ENCODE results near the gene NEDD4. TPM values are rescaled to one million over a fixed set of nuclear protein-coding genes. Genes with fewer than 3 reads are reported as not detected.

NEDD4 gene
- total RNA-seq, 2 donors from 2014 or later, result 10.4 to 16.5 TPM

DNA sequence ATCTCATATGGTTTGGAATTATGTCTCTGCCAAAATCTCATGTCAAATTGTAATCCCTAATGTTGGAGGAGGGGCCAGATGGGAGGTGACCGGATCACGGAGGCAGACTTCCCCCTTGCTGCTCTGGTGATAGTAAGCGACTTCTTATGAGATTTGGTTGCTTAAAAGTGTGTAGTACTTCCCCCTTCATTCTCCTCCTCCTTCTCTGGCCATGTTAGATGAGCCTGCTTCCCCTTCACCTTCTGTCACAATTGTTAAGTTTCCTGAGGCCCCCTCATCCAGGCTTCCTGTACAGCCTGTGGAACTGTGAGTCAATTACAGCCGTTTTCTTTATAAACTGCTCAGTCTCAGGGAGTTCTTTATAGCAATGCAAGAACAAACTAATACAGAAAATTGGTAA lies 51.1 kb downstream of the NEDD4 start:
- no peak overlapping the region for H3K27ac Mint-ChIP-seq
- WGBS, 2 experiments (ENCODE audit: insufficient coverage in 1 of 2, insufficient read length in 1 of 2), result 95% methylated on average over 3 of the region's 4 CpGs; no CpG with 5 or more reads in 1 of the 2 experiments
- H3K9ac ChIP-seq (ENCODE audit: extremely low read depth, low read length, poor library complexity, severe bottlenecking), result no peak overlapping the region

DNA sequence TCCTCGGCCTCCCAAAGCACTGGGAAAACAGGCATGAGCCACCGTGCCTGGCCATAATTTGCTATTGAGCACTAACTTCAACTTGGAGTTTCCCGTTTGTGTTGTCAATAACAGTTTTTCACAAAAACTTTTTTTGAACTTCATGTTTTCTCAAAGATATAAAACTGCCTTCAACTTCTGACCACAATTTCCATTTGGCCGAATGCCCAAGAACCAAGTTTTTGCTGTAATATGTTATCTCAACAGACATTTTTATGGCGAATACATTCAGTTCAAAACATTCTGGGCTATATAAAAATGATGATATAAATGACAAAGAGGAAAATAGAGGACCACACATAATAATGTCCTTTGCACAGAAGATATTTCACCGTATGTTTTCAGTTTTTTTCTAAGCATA lies 56.4 kb downstream of the NEDD4 start:
- Histone ChIP-seq H3K36me3 (ENCODE audit: control insufficient read depth, insufficient read depth, low read length) (no peaks in the 10 kb centered on the region), H3K27me3 (ENCODE audit: control insufficient read depth, insufficient read depth, low read length, poor library complexity, severe bottlenecking) (no peaks in the 10 kb centered on the region), H3K9ac (ENCODE audit: extremely low read depth, low read length, poor library complexity, severe bottlenecking) (no peak overlapping the region), H3K4me1 (ENCODE audit: control insufficient read depth, insufficient read depth, low read length) (no peaks in the 10 kb centered on the region), H3K9me3 (ENCODE audit: control insufficient read depth, low read length) (peaks cover 4% of the 10 kb centered on the region), H3K4me3 (ENCODE audit: low read length) (no peak overlapping the region), H3K27ac (ENCODE audit: low read depth, low read length) (no peak overlapping the region)
- no peak for DNase-seq
- Mint-ChIP-seq H3K27me3 (ENCODE audit: insufficient read depth) (peaks cover 1% of the 10 kb centered on the region), H3K4me1 (no peaks in the 10 kb centered on the region), H3K27ac (no peak overlapping the region), H3K36me3 (ENCODE audit: low read depth) (peaks cover 20% of the 10 kb centered on the region), H3K4me3 (no peak overlapping the region), H3K9me3 (peaks cover 32% of the 10 kb centered on the region)
- TF ChIP-seq, protein P1, sequence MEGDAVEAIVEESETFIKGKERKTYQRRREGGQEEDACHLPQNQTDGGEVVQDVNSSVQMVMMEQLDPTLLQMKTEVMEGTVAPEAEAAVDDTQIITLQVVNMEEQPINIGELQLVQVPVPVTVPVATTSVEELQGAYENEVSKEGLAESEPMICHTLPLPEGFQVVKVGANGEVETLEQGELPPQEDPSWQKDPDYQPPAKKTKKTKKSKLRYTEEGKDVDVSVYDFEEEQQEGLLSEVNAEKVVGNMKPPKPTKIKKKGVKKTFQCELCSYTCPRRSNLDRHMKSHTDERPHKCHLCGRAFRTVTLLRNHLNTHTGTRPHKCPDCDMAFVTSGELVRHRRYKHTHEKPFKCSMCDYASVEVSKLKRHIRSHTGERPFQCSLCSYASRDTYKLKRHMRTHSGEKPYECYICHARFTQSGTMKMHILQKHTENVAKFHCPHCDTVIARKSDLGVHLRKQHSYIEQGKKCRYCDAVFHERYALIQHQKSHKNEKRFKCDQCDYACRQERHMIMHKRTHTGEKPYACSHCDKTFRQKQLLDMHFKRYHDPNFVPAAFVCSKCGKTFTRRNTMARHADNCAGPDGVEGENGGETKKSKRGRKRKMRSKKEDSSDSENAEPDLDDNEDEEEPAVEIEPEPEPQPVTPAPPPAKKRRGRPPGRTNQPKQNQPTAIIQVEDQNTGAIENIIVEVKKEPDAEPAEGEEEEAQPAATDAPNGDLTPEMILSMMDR (conservative IDR thresholded peaks at IDR 0.05), result no peak
- 95% methylated on average over 3 to 6 of the region's 6 CpGs for WGBS, 2 experiments (ENCODE audit: insufficient coverage in 1 of 2, insufficient read length in 1 of 2)

More for the DNA sequence above, 51.1 kb downstream of the NEDD4 start:
- Histone ChIP-seq H3K27me3 (ENCODE audit: control insufficient read depth, insufficient read depth, low read length, poor library complexity, severe bottlenecking) (no peaks in the 10 kb centered on the region), H3K36me3 (ENCODE audit: control insufficient read depth, insufficient read depth, low read length) (no peaks in the 10 kb centered on the region), H3K4me3 (ENCODE audit: low read length) (no peak overlapping the region), H3K4me1 (ENCODE audit: control insufficient read depth, insufficient read depth, low read length) (no peaks in the 10 kb centered on the region), H3K9me3 (ENCODE audit: control insufficient read depth, low read length) (peaks cover 4% of the 10 kb centered on the region), H3K27ac (ENCODE audit: low read depth, low read length) (no peak overlapping the region)
- H3K27me3 Mint-ChIP-seq (ENCODE audit: insufficient read depth), result peaks cover 1% of the 10 kb centered on the region
- no peaks in the 10 kb centered on the region for H3K4me1 Mint-ChIP-seq
- TF ChIP-seq, protein P1 (conservative IDR thresholded peaks at IDR 0.05), result no peak
- peaks cover 20% of the 10 kb centered on the region for H3K9me3 Mint-ChIP-seq
- DNase-seq, result no peak
- no peak overlapping the region for H3K4me3 Mint-ChIP-seq
- peaks cover 29% of the 10 kb centered on the region for H3K36me3 Mint-ChIP-seq (ENCODE audit: low read depth)

DNA sequence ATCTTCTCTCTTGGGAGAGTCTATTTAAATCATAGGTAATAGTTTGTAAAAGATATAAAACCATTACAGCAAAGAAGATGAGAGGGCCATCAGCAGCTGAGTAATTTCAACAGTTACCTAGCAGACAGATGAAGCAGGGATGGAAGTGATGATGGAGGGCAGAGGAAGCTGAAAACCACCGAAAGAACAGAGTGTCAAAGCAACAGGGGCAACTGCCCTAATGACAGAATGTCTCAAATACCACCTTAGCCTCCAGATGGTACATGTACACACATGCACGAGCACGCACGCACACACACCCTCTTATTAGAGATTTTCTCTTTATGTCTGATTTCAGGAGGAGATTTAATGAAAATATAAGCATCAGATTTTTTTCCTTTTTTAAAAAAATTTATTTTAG lies 64.5 kb downstream of the NEDD4 start:
- H3K4me3 ChIP-seq (ENCODE audit: low read length), result no peak overlapping the region
- H3K27me3 ChIP-seq (ENCODE audit: control insufficient read depth, insufficient read depth, low read length, poor library complexity, severe bottlenecking), result no peaks in the 10 kb centered on the region
- no peaks in the 10 kb centered on the region for H3K4me1 ChIP-seq (ENCODE audit: control insufficient read depth, insufficient read depth, low read length)
- no peaks in the 10 kb centered on the region for H3K9me3 ChIP-seq (ENCODE audit: control insufficient read depth, low read length)
- H3K36me3 ChIP-seq (ENCODE audit: control insufficient read depth, insufficient read depth, low read length), result no peaks in the 10 kb centered on the region
- WGBS, 2 experiments (ENCODE audit: insufficient coverage in 1 of 2, insufficient read length in 1 of 2), result 75 to 100% methylated on average over 1 to 2 of the region's 4 CpGs
- Mint-ChIP-seq H3K4me1 (no peaks in the 10 kb centered on the region), H3K4me3 (no peak overlapping the region), H3K9me3 (peaks cover 15% of the 10 kb centered on the region), H3K27me3 (ENCODE audit: insufficient read depth) (no peaks in the 10 kb centered on the region), H3K27ac (no peak overlapping the region), H3K36me3 (ENCODE audit: low read depth) (peaks cover 3% of the 10 kb centered on the region)
- TF ChIP-seq, protein P1 (conservative IDR thresholded peaks at IDR 0.05), result no peak
- H3K9ac ChIP-seq (ENCODE audit: extremely low read depth, low read length, poor library complexity, severe bottlenecking), result no peak overlapping the region
- DNase-seq, result no peak
- H3K27ac ChIP-seq (ENCODE audit: low read depth, low read length), result no peak overlapping the region
